Measurements from ENCODE around the gene IPO11.

IPO11 gene

DNA sequence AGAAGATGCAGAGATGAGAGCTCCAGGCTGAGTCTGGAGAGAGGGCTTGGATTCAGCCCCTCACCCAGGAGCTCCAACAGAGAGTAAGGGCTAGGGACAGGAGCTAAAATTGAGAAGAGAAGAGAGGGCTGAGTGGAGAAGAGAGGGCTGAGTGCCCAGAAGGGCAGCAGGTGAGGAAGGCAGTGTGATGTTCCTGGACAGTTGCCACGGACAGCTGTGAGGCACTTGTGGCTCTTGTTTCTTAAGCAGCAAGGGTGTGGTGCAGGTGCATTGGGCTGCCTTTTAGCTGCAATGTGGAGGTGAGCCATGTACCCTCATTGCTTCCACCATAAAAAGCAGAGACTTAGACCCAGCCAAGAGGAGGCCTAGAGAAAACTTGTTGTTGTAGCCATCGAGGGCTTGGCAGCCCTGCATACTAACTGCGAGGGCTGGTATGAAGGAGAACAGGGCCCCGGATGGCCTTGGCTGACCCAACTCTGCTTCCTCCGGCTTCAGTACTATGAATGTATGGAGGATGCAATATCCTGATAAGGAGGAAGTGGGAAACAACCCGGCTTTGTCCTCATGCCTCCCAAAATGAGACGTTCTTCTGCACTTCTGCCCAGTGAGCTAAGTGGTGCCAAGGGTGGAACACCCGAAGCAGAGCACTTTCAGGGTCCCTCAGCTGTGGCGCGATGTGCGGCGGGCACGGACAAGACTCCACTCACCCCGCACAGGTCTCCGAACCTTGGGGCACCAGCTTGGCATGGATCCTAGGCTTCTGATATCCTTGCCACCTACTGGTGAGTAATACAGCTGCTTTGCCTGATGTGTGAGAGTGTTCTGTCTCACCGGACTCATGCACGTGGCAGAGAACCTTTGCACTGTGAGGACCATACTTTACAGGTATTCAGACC lies 231.2 kb downstream of the IPO11 start:
- DNase-seq (ENCODE audit: low read depth) = no peak
- TF ChIP-seq CTCF (IDR thresholded peaks at IDR 0.05; ENCODE audit: low read depth, low read length, missing control alignments) = no peak
- H3K4me3 ChIP-seq (ENCODE audit: low read depth, low read length) = no peak overlapping the region

GRCh38 chr5:62645223-62645622 lies 232.7 kb downstream of the IPO11 start:
- H3K4me3 ChIP-seq (ENCODE audit: low read depth, low read length) = no peak overlapping the region
- DNase-seq (ENCODE audit: low read depth) = no peak
- TF ChIP-seq CTCF (IDR thresholded peaks at IDR 0.05; ENCODE audit: low read depth, low read length, missing control alignments) = no peak

- no peak for DNase-seq (ENCODE audit: low read depth)
- TF ChIP-seq CTCF (IDR thresholded peaks at IDR 0.05; ENCODE audit: low read depth, low read length, missing control alignments) = no peak
- no peak overlapping the region for H3K4me3 ChIP-seq (ENCODE audit: low read depth, low read length)
These were observed 234.7 kb downstream of the IPO11 start for GRCh38 chr5:62647241-62647640.

GRCh38 chr5:62649025-62649424 lies 236.5 kb downstream of the IPO11 start:
- H3K4me3 ChIP-seq (ENCODE audit: low read depth, low read length) = no peak overlapping the region
- DNase-seq (ENCODE audit: low read depth) = no peak
- TF ChIP-seq CTCF (IDR thresholded peaks at IDR 0.05; ENCODE audit: low read depth, low read length, missing control alignments) = no peak

DNA sequence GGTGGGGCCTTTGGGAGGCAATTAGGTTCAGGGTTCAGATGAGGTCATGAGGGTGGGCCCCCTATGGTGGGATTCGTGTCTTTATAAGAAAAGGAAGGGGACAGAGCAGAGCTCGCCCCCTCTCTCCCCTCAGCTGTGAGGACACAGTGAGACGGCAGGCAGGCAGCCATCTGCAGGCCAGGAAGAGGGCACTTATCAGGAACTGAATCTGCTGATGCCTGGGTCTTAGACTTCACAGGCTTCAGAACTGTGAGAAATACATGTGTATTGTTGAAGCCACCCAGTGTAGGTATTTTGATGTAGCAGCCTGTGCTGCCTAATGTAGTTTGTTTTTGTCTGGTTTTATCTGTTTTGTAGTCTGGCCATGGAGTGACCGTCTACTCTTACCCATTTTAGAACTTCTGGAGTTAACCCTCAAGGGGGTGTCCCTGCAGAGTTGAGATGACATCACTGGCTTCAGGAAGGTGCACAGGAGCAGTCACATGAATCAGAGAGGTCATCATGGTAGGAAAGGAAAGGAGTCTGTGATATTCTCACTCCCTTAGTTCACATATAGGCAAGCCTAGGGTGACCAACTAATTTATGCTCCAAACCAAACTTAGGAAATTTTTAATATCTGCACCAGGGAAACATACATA lies 237.0 kb downstream of the IPO11 start:
- no peak for TF ChIP-seq CTCF (IDR thresholded peaks at IDR 0.05; ENCODE audit: low read depth, low read length, missing control alignments)
- no peak overlapping the region for H3K4me3 ChIP-seq (ENCODE audit: low read depth, low read length)
- no peak for DNase-seq (ENCODE audit: low read depth)

DNA sequence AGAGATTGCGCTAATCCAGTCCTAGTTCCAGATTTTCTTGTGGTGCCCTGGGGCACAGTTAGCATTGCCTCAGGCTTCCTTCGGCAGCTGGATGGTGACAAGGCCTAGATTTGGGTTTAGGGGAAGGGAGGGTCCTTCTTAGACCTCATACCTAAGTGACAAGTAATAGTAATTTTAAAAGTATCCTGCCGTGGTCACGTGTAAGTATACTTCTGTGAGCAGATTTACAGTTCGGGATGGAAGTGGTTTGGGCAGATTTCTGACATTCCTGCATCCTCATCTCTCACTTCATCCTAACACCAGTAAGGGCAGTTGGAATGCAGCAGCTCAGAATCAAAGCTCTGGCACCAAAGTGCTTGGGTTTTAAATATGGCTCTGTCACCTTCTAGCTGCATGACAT lies 237.6 kb downstream of the IPO11 start:
- H3K4me3 ChIP-seq (ENCODE audit: low read depth, low read length) = no peak overlapping the region
- no peak for DNase-seq (ENCODE audit: low read depth)
- TF ChIP-seq CTCF (IDR thresholded peaks at IDR 0.05; ENCODE audit: low read depth, low read length, missing control alignments) = no peak

Data from GM12864 (cell line).